C1 segment of cervical spinal cord (tissue), 14 donors: ENCODE data around the gene KCNH2.
A peak's percentile ranks its signal among the peaks of the same experiment; 100 is the strongest.

Source experiments
- DNase-seq, 14 donors: peaks; one replicate each; lab custom pipeline; 2025; lab: John Stamatoyannopoulos, UW

The KCNH2 gene

GRCh38 chr7:150947761-150948651 is 30.1 kb downstream of the KCNH2 start:
- no peak for DNase-seq

- DNase-seq: no peak
These were observed 30.8 kb downstream of the KCNH2 start for GRCh38 chr7:150947241-150947745.

GRCh38 chr7:150946421-150947240 is 31.5 kb downstream of the KCNH2 start:
- no peak for DNase-seq

- DNase-seq: peak in 11 of 14 donors; percentile 36 to 91 (median 59)
These were observed 32.2 kb downstream of the KCNH2 start for GRCh38 chr7:150945853-150946420.

- DNase-seq: no peak
These were observed 32.8 kb downstream of the KCNH2 start for GRCh38 chr7:150945171-150945852.

GRCh38 chr7:150944066-150945042 is 33.8 kb downstream of the KCNH2 start:
- no peak for DNase-seq

GRCh38 chr7:150943453-150943814 is 34.7 kb downstream of the KCNH2 start:
- DNase-seq: no peak

- no peak for DNase-seq
These were observed 35.3 kb downstream of the KCNH2 start for GRCh38 chr7:150942591-150943452.

GRCh38 chr7:150942001-150942590 is 36.0 kb downstream of the KCNH2 start:
- DNase-seq: peak in 5 of 14 donors; percentile 26 to 67 (median 43)

GRCh38 chr7:150941351-150942000 is 36.6 kb downstream of the KCNH2 start:
- no peak for DNase-seq

- no peak for DNase-seq
These were observed 37.6 kb downstream of the KCNH2 start for GRCh38 chr7:150940431-150941102.

GRCh38 chr7:150939466-150939865 is 38.7 kb downstream of the KCNH2 start:
- no peak for DNase-seq

GRCh38 chr7:150939052-150939451 is 39.1 kb downstream of the KCNH2 start:
- DNase-seq: no peak

GRCh38 chr7:150938566-150938965 is 39.6 kb downstream of the KCNH2 start:
- no peak for DNase-seq

GRCh38 chr7:150937848-150938561 is 40.1 kb downstream of the KCNH2 start:
- DNase-seq: no peak

- no peak for DNase-seq
These were observed 42.1 kb downstream of the KCNH2 start for GRCh38 chr7:150936018-150936417.

- DNase-seq: no peak
These were observed 43.0 kb downstream of the KCNH2 start for GRCh38 chr7:150935149-150935548.
